Left cardiac atrium (tissue), 4 donors: Measurements from ENCODE around the gene CHCHD1. TPM values are rescaled to one million over a fixed set of nuclear protein-coding genes. Genes with fewer than 3 reads are reported as not detected.
"Not testable (repeated sequence)": the region's sequence is repeated elsewhere in the genome, so short reads cannot be mapped to it uniquely, and the experiment has no call there.

Source experiments
- ATAC-seq, 2 donors: fragments of 200-7000 bp; cut with Tn5 transposase; one replicate each; pipeline ENCODE4 v1.9.1; 2020; ENCODE audit warnings: mild to moderate bottlenecking in 2 of 2, moderate library complexity in 2 of 2
- DNase-seq: peaks from one replicate; pipeline ENCODE4 v3.0.0-alpha.2; 2020
- intact Hi-C, 2 donors: fragments of 100-400 bp; cut with DNase I; formaldehyde crosslinking; loops; one replicate each; pipeline versions ENCODE4 v1.14.1 to v1.15.1; 2022 to 2023
- long read RNA-seq: library from polyadenylated mRNA; unstranded; transcript quantifications from one replicate; pipeline ENCODE4 v2.0.0, GENCODE V29; 2021
- total RNA-seq, 2 donors: library from RNA; stranded (reverse); fragmentation: NEBNext Ultra II Directional; extraction: Animal tissue kit (Norgen Biotek cat#: 25700); gene quantifications; one replicate each; pipeline ENCODE4 v1.2.1, GENCODE V29; 2021
- donor health status: DM: no; HTN: yes; CAD: no.
- donor health status: DM: no; HTN: yes; CAD: no; lungs with severe emphysema.
- donor health status: DM: yes; HTN: yes; CAD: no.
- donor health status: Dilated cardiomyopathy.

Gene CHCHD1
- total RNA-seq: 10 to 100 TPM; 21.7 to 24.7 TPM
- long read RNA-seq, partial matches to known transcripts: 0 of 4 reads
- long read RNA-seq, other reads (novel, unspliced or antisense): 0 of 4 reads

DNA sequence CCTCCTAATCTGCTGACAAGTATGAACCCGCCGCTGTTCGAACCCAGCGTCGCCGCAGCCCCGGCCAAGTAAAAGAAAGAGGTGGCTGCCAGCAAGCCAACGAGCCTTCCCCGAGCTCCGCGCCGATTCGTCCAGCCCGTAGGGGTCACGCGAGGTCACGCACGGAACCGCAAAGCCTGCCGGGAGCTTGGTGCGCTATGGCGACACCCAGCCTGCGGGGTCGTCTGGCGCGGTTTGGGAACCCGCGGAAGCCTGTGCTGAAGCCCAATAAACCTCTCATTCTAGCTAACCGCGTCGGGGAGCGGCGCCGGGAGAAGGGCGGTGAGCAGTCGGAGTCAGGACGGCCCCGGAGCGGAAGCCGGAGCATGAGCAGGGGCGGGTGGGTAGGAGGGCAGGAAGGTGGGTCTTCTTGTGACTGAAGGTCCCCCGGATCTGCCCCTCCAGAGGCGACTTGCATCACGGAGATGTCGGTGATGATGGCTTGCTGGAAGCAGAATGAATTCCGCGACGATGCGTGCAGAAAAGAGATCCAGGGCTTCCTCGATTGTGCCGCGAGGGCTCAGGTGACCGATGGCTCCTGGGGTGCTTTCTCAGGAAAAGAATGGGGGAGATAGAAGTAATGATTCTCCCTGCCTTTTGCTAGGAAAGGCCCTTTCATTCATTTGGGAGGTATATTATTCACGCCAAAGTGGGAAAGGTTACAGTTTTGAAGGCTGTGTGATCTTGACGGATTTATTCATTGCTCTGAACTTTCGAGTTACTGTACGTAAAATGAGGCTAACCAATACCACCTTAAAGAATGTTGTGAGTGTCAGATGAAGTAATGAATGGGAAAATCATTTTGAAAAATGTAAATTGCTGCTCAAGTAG is at the start of gene CHCHD1:
Gene CHCHD1, plus strand, starts transcription at position 170 of the 870 bp plus-strand sequence. Its CDS starts 28 bp downstream, at position 198.
- ATAC-seq (peak; percentile 72 to 77), DNase-seq (peak; percentile 95)
- intact Hi-C loops: no loop called here

DNA sequence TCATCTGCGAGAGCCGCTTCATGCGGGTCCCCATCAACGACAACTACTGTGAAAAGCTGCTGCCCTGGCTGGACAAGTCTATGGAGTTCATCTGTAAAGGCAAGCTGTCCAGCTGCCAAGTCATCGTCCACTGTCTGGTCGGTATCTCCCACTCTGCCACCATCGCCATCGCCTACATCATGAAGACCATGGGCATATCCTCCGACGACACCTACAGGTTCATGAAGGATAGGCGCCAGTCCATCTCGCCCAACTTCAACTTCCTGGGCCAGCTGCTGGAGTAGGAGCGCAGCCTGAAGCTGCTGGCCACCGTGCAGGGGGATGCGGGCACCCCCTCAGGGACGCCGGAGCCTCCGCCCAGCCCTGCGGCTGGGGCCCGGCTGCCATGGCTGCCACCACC is 49.4 kb upstream of the CHCHD1 start:
- intact Hi-C loops: no loop called here
- DNase-seq: no peak
- no peak for ATAC-seq

DNA sequence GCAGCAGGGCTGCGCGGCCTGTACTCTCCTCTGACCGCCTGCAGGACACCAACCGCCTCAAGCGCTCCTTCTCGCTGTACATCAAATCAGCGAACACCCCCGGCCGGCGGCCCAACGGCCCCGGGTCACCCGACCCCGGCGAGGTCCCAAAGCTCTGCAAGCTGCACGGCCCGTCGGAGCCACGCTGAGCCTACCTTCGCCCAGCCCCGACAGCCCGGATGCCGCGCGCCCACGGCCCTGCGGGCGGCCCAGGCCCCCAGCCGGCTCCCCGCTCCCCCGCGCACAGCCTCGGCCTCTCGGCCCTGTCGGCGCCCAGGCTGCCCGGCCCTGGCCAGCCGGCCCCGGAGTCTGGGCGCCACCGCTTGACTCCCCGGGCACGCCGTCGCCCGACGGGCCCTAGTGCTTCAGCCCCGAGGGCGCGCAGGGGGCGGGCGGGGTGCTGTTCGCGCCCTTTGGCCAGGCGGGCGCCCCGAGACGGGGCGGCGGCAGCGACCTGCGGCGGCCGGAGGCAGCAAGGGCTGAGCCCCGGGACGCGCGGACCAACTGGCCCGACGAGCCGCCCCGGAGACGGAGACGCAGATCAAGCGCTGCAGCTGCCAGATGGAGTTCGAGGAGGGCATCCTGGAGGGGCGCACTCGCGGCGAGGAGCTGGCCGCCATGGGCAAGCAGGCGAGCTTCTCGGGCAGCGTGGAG is 48.8 kb upstream of the CHCHD1 start:
- intact Hi-C loops: no loop called here
- ATAC-seq: no peak
- DNase-seq: no peak

DNA sequence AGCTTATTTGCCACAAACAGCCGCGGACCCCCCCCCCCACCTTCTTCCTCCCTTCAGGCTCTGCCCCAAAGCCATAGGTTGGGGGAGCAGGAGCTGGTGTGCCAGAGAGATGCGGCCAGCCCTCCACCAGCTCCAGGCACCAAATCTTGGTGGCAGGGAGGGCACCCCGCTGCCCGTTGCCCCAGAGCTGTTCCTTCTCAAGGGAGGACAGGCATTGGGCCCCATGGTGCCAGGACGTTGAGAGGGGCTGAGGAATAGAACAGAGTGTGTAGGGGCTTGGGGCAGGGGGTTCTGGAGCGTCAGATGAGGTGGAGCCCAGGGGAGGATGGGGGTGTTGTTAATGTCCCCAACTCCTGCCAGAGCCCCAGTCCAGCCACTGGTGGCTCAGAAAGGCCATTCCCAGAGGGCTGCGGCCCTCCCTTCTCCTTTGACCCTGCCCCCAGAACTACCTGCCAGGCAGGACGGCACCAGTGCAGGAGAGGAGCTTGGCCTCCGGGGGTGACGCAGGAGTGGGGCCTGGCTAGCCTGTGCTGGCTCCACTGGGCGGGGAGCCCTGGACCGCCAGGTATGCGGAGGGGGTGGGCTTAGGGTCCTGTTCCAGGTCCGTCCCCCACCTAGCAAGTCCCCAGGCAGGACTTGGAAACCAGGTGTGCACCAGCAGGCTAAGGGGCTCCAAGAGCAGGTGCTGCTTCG is 47.7 kb upstream of the CHCHD1 start:
- DNase-seq: no peak
- intact Hi-C loops: no loop called here
- no peak for ATAC-seq

DNA sequence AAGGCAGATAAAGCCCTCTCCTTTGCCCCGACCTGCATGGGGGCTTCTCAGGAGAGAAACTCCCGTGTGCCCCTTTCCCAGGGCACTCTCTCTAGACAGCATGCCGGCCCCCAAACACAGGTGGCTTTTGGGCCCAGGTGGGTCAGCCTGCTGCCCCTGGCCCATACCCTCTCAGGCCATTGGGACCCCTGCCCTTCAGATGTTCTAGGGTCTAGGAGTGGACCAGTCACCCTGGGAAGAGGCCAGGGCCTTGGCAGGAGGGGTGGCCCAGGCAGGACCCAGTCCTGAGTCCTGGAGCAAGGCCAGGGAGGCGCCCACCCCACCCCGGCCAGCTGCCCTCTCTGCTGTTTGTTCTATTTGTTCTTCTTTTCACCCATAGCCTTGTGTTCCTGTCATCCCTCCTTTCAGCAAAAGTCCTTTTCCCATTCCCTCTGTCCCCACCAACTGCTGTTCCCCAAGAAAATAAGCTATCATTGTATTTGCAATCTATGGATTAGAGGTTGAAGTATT is 47.0 kb upstream of the CHCHD1 start:
- ATAC-seq (no peak), DNase-seq (no peak)
- intact Hi-C loops: no loop called here

DNA sequence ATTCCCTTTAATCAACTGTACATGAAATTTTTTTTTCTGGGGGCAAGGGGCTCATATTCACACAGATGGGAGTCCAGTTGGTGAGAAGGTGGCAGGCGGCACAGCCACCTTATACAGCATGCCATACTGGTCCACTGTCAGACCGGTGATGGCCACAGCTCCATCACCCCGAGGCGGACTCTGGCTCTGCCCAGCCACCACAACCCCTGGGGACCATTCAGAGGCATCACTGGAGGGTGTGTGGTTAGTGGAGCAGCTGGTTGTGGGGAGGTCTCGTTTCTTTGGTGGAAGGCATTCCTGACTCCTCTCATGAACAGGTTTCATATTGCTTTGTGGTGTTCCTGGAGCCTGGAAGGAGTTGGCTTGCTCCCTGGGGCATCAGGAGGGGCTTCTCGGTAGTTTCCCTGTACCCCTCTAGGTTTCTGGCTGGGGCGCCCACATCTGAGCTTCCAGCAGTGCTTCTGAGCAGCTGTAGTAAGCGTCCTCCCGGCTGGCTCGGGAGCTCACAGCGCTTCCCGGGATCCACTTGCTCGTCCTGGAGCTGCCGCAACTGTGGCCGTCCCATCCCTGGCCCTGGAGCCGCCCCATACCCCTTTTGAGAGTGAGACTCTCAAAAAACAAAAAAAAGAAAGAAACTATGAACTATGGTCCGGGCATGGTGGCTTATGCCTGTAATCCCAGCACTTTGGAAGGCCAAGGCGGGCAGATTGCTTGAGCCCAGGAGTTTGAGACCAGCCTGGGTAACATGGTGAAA is 41.2 kb upstream of the CHCHD1 start:
- not testable (repeated sequence) for ATAC-seq, DNase-seq
- intact Hi-C loops: loop anchor here in 1 of 2 donors (10.0 kb wide), 1 partner anchor 86 kb away; the partner anchor contains the start of gene SYNPO2L

DNA sequence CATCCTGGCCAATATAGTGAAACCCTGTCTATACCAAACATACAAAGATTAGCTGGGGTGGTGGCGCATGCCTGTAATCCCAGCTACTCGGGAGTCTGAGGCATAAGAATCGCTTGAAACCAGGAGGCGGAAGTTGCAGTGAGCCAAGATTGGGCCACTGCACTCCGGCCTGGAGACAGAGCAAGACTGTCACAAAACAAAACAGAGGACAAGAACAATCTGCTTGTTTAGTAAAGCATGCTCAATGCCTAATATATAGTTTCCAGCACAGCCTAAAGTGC is 39.5 kb upstream of the CHCHD1 start:
- intact Hi-C loops: loop anchor here in 1 of 2 donors (10.0 kb wide), 1 partner anchor 88 kb away; the partner anchor contains the start of gene SYNPO2L
- DNase-seq (no peak), ATAC-seq (no peak)

DNA sequence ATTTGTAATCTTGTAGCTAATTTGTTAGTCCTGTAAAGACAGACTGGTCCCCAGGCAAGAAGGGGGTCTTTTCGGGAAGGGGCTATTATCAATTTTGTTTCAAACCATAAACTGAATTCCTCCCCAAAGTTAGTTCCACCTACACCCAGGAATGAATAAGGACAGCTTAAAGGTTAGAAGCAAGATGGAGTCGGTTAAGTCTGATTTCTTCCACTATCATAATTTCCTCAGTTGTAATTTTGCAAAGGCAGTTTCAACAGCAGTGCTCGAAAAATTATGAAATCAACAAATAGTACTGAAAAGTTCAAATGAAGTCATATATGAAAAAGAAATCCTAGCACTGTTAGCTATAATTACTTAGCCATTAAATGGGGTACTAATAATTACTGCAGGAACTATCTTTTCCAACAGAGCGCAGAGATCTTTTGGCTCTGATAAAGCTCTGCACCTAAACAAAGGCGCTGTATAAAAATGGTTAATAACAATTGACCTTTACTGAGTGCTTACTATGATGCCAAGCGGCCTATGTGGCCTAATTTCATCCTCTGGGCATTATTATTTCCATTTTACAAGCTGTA is 38.4 kb upstream of the CHCHD1 start:
- ATAC-seq (no peak), DNase-seq (no peak)
- intact Hi-C loops: loop anchor here in 1 of 2 donors (10.0 kb wide), 1 partner anchor 89 kb away; the partner anchor contains the start of gene SYNPO2L

DNA sequence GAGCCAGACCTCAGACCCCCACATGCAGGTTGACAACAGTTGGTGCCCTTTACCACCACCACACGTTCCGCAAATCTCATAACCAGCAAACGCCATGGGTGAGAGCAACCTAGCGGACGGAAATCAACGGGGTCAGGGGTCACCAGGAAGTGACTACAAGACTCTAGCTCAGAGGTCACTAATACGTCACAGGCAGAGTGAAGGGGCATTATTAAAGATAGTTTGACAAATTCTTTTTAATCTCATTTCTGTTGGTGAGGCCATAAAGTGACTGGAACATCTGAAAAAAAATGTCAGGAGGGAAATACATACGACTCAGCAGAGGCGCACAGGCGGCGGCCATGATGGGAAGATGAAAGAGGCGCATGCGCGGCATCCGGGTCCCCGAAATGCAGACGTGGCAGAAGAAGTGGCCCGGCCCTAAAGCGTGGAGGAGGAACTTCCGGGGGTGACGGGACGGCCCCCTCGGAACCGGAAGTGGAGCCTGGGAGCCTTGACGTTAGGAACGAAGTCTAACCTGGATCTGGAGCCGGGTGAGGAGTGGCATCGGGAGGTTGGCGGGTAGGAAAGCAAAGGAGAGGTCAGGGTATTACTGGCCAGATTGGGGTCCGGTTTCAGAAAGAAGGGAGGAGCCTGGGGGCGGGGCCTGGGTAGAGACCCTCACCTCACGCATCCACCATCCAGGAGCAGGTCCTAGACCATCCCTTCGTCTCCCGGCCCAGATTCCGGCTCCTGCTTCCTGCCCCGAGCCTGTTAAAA is 37.8 kb upstream of the CHCHD1 start, which contains the start of gene SEC24C:
Gene SEC24C, plus strand, starts transcription at position 468 of the 759 bp plus-strand sequence. CDS start 2,461 bp downstream, outside the sequence.
- ATAC-seq: peak; percentile 95 to 98
- intact Hi-C loops: loop anchor here in 1 of 2 donors (10.0 kb wide), 1 partner anchor 89 kb away; the partner anchor contains the start of gene SYNPO2L
- DNase-seq: peak; percentile 97

DNA sequence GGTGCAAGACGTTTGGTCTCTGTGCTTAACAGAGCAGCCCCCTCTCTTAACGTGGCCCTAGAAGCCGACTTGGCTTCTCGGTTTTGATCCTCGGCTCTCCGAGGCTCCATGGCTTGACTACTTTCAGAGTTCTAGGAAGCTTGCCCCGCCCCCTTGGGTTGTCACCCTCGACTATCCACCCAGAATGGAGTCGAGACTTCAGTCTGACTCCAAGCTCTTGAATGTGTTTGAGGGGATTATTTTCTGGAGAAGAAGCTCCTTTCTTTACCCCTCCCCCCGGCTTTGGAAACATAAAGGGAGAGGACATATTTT is 37.2 kb upstream of the CHCHD1 start:
- intact Hi-C loops: loop anchor here in 1 of 2 donors (10.0 kb wide), 1 partner anchor 90 kb away; the partner anchor contains the start of gene SYNPO2L
- ATAC-seq (peak; percentile 36 to 59), DNase-seq (peak; percentile 74)

DNA sequence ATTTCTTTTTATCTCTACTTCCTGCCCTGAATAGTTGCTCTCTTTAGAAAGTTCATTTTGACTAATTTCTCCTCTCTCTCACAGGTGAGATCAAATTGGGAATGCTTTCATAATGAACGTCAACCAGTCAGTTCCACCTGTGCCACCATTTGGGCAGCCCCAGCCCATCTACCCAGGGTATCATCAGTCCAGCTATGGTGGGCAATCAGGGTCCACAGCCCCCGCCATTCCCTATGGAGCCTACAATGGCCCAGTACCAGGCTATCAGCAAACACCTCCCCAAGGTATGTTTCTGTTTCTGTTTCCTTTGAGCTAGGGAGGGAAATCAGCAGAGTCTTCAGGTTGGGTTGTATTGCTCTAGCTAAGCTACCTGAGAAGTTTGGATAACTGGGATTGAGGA is 35.1 kb upstream of the CHCHD1 start:
- ATAC-seq: no peak
- DNase-seq: no peak
- intact Hi-C loops: loop anchor here in 1 of 2 donors (10.0 kb wide), 1 partner anchor 92 kb away; the partner anchor contains the start of gene SYNPO2L

DNA sequence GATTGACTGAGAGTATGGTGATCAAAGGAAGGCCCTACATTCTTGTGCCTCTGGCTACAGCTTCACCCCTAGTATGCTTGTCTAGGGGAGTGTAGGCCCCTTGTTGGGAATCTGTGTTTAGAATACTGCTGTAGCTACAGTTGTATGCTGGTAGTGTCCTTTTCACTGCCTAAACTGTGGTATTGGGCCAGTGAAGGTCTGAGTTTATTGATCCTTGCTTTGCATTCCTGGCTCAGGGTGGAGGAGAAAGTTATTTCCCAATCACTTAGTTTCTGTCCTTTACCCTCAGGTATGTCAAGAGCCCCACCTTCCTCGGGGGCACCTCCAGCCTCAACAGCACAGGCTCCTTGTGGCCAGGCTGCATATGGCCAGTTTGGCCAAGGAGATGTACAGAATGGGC is 31.0 kb upstream of the CHCHD1 start:
- intact Hi-C loops: no loop called here
- ATAC-seq: no peak
- DNase-seq: no peak

DNA sequence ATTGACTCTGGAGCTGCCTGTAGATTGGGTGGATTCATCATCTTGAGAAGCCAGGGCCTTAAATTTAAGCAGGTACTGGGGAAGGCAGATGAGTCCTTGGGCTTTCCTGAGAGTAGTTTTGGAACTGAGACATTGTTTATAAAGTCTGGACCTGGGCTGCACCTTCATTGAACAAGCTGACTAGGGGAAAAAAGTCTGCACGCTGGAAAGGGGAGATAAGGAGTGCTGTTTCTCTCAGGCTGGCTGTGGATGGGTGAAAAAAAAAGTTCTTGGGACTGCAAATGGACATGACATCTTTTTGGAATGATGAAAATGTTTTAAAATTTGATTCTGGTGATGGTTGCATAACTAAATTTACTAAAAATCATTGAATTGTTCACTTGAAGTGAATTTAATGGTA is 25.7 kb upstream of the CHCHD1 start:
- DNase-seq (no peak), ATAC-seq (no peak)
- intact Hi-C loops: no loop called here

DNA sequence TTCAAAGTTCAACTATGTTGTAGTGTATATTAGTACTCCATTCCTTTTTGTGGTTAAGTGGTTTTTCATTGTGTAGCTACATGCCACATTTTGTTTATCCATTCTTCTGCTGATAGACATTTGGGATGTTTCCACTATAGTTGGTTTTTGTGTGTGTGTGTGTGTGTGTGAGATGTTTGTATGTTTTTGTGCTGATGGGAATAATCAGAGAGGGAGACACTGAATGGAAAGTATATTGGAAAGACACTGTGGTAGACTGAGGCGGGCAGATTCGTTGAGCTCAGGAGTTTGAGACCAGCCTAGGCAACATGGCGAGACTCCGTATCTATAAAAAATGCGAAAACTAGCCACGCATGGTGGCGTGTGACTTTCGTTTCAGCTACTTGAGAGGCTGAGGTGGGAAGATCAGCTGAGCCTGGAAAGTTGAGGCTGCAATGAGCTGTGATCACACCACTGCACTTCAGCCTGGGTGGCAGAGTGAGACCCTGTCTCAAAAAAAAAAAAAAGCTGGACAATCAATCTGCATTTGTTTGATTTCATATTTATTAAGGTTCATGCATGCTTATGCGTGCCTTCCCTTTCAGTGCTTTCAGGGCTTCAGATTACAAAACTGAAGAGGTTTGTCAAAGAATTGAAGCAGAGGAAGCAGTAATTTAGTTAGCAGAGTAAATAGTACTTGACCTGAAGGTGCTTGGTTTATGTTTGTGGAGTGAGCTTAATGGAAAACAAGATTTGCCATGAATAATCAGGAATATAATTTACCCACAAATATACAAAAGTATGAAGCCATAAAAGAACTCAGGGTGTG is 22.9 kb upstream of the CHCHD1 start:
- no peak for DNase-seq
- intact Hi-C loops: no loop called here
- no peak for ATAC-seq

DNA sequence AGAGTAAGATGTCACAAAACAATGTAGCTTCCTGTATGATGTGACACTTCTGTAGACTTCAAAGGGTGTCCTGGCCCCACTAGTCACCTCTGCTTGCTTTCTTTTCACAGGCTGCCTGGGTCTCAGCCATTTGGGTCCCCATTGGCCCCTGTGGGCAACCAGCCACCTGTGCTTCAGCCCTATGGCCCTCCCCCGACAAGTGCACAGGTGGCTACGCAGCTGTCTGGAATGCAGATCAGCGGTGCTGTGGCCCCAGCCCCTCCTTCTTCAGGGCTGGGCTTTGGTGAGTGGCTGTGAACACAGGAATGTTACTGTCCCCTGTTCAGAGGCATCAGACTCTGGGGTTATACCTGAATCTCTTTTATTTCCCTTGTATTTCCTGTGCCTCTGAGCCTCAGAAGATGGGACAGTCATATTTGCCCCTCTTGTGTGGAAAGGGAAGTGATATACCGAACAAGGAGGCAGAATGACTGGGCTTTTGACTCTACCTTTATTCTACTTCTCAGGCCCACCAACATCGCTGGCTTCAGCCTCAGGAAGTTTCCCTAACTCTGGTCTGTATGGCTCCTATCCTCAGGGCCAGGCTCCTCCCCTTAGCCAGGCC is 22.2 kb upstream of the CHCHD1 start:
- DNase-seq: no peak
- intact Hi-C loops: no loop called here
- ATAC-seq: peak; percentile 26 to 55

DNA sequence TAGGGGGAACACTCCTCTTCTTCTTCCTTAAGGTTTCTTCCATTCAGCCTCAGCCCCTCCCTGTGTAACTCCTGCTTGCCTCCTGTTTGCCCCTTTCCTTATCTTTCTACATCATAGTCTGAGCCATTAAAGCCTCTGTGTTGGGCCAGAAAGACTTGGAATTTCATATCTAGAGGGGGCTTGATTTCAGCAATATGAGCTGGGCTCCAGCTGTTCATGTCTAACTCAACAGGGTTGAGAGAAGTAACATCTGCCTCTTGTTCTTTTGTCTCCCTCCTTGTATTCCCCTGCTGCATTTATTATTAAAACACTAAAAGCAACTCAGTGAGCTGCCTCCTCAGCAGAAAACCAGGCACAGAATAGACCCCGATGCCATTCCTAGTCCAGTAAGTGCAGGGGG is 20.1 kb upstream of the CHCHD1 start:
- DNase-seq (no peak), ATAC-seq (no peak)
- intact Hi-C loops: no loop called here
